BJ (cell line): ENCODE results near the gene NTNG1. TPM values are rescaled to one million over a fixed set of nuclear protein-coding genes. Genes with fewer than 3 reads are reported as not detected.

ENCODE experiments used
- CTCF ChIA-PET: fragments of 350-600 bp; formaldehyde crosslinking; extraction: SDS; loops from one replicate; lab custom pipeline; 2021; ENCODE audit warnings: antibody characterized with exemption, inconsistent platforms; lab: Yijun Ruan, JAX
- POLR2A ChIA-PET: fragments of 300-600 bp; sonication (Branson Sonifier 250); formaldehyde crosslinking; extraction: SDS; loops from one replicate; lab custom pipeline; 2021; ENCODE audit warnings: antibody characterized with exemption; lab: Charles Lee
- DNase-seq: peaks from one replicate; pipeline ENCODE4 v3.0.0-alpha.2; 2011; ENCODE audit warnings: low read depth
- H3K27me3 ChIP-seq: 2 replicates; pipeline ENCODE4 v1.6.0; 2011; ENCODE audit warnings: low read length; ENCODE audit not compliant: control insufficient read depth, insufficient read depth
- H3K36me3 ChIP-seq: 2 replicates; pipeline ENCODE4 v1.5.1; 2011; ENCODE audit warnings: low read length; ENCODE audit not compliant: control insufficient read depth, insufficient read depth
- H3K4me3 ChIP-seq: 2 replicates; pipeline ENCODE4 v1.5.1; 2011; ENCODE audit warnings: low read depth, mild to moderate bottlenecking, control low read depth, low read length
- CTCF ChIP-seq: IDR thresholded peaks from 2 replicates; pipeline ENCODE4 v1.5.1; 2011; ENCODE audit warnings: low read depth, mild to moderate bottlenecking, control low read depth, inconsistent platforms, low read length, moderate library complexity; ENCODE audit not compliant: insufficient read depth
- polyA plus RNA-seq: library from polyadenylated mRNA; depleted of rRNA; stranded (reverse); fragments of >200 nt; gene quantifications from 2 replicates; pipeline ENCODE4 v1.2.3, GENCODE V29; 2011

The NTNG1 gene
- polyA plus RNA-seq, 1 experiment: 3.3 TPM

DNA sequence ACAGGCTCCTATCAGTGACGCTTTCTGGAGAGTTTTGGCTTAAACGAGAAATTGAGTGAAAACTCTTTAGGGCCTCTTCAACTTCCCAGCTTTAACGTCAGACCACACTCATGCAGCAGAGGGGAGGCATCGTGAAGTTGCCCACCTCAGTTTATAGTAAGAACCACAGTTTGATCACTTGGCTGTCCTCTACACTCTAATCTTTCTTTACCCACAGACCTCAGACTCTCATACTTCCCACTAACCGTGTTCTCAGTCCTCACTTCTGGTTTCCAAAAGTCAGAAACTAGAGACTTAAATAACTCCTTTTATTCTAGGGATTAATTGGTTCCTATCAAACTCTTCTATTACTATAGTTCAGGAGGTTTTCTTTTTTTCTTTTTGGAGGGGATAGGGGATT lies 302.2 kb downstream of the NTNG1 start:
- H3K36me3 ChIP-seq: no peaks in the 10 kb centered on the region
- H3K27me3 ChIP-seq: no peaks in the 10 kb centered on the region
- H3K4me3 ChIP-seq: no peak overlapping the region
- no peak for DNase-seq
- CTCF ChIA-PET: interaction anchor here (0.9 kb wide), 1 partner anchor 15 kb away, joined by 3 read pairs; no protein-coding TSS in a partner anchor
- POLR2A ChIA-PET: no interaction called here
- TF ChIP-seq CTCF: no peak

GRCh38 chr1:107443860-107444259 lies 303.0 kb downstream of the NTNG1 start:
- ChIA-PET POLR2A (no interaction called here), CTCF (no interaction called here)
- no peak for DNase-seq
- Histone ChIP-seq H3K27me3 (no peaks in the 10 kb centered on the region), H3K4me3 (no peak overlapping the region), H3K36me3 (no peaks in the 10 kb centered on the region)
- no peak for TF ChIP-seq CTCF

GRCh38 chr1:107444302-107444701 lies 303.5 kb downstream of the NTNG1 start:
- POLR2A ChIA-PET: no interaction called here
- DNase-seq: no peak
- Histone ChIP-seq H3K4me3 (no peak overlapping the region), H3K36me3 (no peaks in the 10 kb centered on the region), H3K27me3 (no peaks in the 10 kb centered on the region)
- CTCF ChIA-PET: no interaction called here
- TF ChIP-seq CTCF: no peak

- H3K4me3 ChIP-seq: no peak overlapping the region
- CTCF ChIA-PET: no interaction called here
- TF ChIP-seq CTCF: no peak
- H3K27me3 ChIP-seq: no peaks in the 10 kb centered on the region
- DNase-seq: no peak
- no peaks in the 10 kb centered on the region for H3K36me3 ChIP-seq
- POLR2A ChIA-PET: no interaction called here
These were observed 308.5 kb downstream of the NTNG1 start for GRCh38 chr1:107449326-107449725.

- DNase-seq: no peak
- no peaks in the 10 kb centered on the region for H3K36me3 ChIP-seq
- H3K4me3 ChIP-seq: no peak overlapping the region
- H3K27me3 ChIP-seq: no peaks in the 10 kb centered on the region
- ChIA-PET POLR2A (no interaction called here), CTCF (no interaction called here)
- TF ChIP-seq CTCF: no peak
These were observed 310.2 kb downstream of the NTNG1 start for GRCh38 chr1:107450899-107451664.
